ENCODE data around the gene PLCXD1.

- TF ChIP-seq HDGF (IDR thresholded peaks at IDR 0.05; ENCODE audit: borderline replicate concordance), result no peak
- TF ChIP-seq FOXM1 (IDR thresholded peaks at IDR 0.05; ENCODE audit: borderline replicate concordance), result no peak
- TF ChIP-seq SP1 (IDR thresholded peaks at IDR 0.05), result no peak
- TF ChIP-seq LEF1 (IDR thresholded peaks at IDR 0.05; ENCODE audit: borderline replicate concordance), result no peak
- TF ChIP-seq SUZ12 (IDR thresholded peaks at IDR 0.05), result no peak
- TF ChIP-seq TARDBP (IDR thresholded peaks at IDR 0.05), result no peak
- no peak for TF ChIP-seq FOXA1 (IDR thresholded peaks at IDR 0.05)
Observed at GRCh38 chrX:312621-313331, 31.6 kb downstream of the PLCXD1 start.
